H9 (cell line): ENCODE measurements around the gene BANP. TPM values are rescaled to one million over a fixed set of nuclear protein-coding genes. Genes with fewer than 3 reads are reported as not detected.
"Not testable (repeated sequence)": the region's sequence is repeated elsewhere in the genome, so short reads cannot be mapped to it uniquely, and the experiment has no call there.

Experiments
- DNase-seq: peaks from one replicate; pipeline ENCODE4 v3.0.0-alpha.2; 2017
- H2AFZ ChIP-seq: one replicate; pipeline ENCODE4 v1.6.1; 2013; ENCODE audit warnings: mild to moderate bottlenecking, low read length, control low read depth, moderate library complexity
- H2AK5ac ChIP-seq: 2 replicates; pipeline ENCODE4 v1.6.1; 2013; ENCODE audit warnings: low read length, control low read depth, mixed read lengths; ENCODE audit not compliant: insufficient read length
- H2BK120ac ChIP-seq: one replicate; pipeline ENCODE4 v1.6.1; 2013; ENCODE audit warnings: low read depth, mild to moderate bottlenecking, low read length, control low read depth, inconsistent platforms; ENCODE audit not compliant: poor library complexity, severe bottlenecking
- H2BK12ac ChIP-seq: 2 replicates; pipeline ENCODE4 v1.6.1; 2013; ENCODE audit warnings: low read length, control low read depth, mixed read lengths, low read depth; ENCODE audit not compliant: insufficient read length
- H2BK15ac ChIP-seq: 2 replicates; pipeline ENCODE4 v1.6.1; 2013; ENCODE audit warnings: low read depth, low read length, control low read depth
- H2BK20ac ChIP-seq: one replicate; pipeline ENCODE4 v1.6.1; 2013; ENCODE audit warnings: low read depth, mild to moderate bottlenecking, low read length, control low read depth, inconsistent platforms; ENCODE audit not compliant: poor library complexity, severe bottlenecking
- H2BK5ac ChIP-seq: 2 replicates; pipeline ENCODE4 v1.6.1; 2013; ENCODE audit warnings: low read length, control low read depth, mixed read lengths; ENCODE audit not compliant: insufficient read length
- H3K14ac ChIP-seq: 2 replicates; pipeline ENCODE4 v1.6.1; 2013; ENCODE audit warnings: low read length, control low read depth; ENCODE audit not compliant: insufficient read depth
- H3K18ac ChIP-seq: 2 replicates; pipeline ENCODE4 v1.6.1; 2013; ENCODE audit warnings: low read depth, mild to moderate bottlenecking, mixed read lengths, low read length, control low read depth; ENCODE audit not compliant: insufficient read length
- H3K23ac ChIP-seq: 2 replicates; pipeline ENCODE4 v1.6.1; 2013; ENCODE audit warnings: low read length, control low read depth, mixed read lengths, low read depth; ENCODE audit not compliant: insufficient read length
- H3K23me2 ChIP-seq: 2 replicates; pipeline ENCODE4 v1.6.1; 2013; ENCODE audit warnings: low read depth, mild to moderate bottlenecking, mixed read lengths, low read length, control low read depth; ENCODE audit not compliant: insufficient read length, poor library complexity, severe bottlenecking
- H3K27ac ChIP-seq: 2 replicates; pipeline ENCODE4 v1.5.1; 2013; ENCODE audit warnings: low read length, control low read depth, mixed read lengths, low read depth; ENCODE audit not compliant: insufficient read length
- H3K27me3 ChIP-seq: 2 replicates; pipeline ENCODE4 v1.6.1; 2013; ENCODE audit warnings: low read length, control low read depth, inconsistent platforms; ENCODE audit not compliant: insufficient read depth
- H3K4ac ChIP-seq: 2 replicates; pipeline ENCODE4 v1.6.1; 2013; ENCODE audit warnings: low read depth, mild to moderate bottlenecking, control low read depth, inconsistent platforms, low read length, moderate library complexity
- H3K4me1 ChIP-seq: 2 replicates; pipeline ENCODE4 v1.6.1; 2013; ENCODE audit warnings: low read length, control low read depth, inconsistent platforms; ENCODE audit not compliant: insufficient read depth
- H3K4me2 ChIP-seq: 2 replicates; pipeline ENCODE4 v1.6.1; 2013; ENCODE audit warnings: low read length, control low read depth, mixed read lengths; ENCODE audit not compliant: insufficient read length, insufficient read depth
- H3K56ac ChIP-seq: 2 replicates; pipeline ENCODE4 v1.6.1; 2013; ENCODE audit warnings: low read depth, mild to moderate bottlenecking, mixed read lengths, low read length, control low read depth; ENCODE audit not compliant: insufficient read length
- H3K79me1 ChIP-seq: 2 replicates; pipeline ENCODE4 v1.6.1; 2013; ENCODE audit warnings: low read depth, mild to moderate bottlenecking, moderate library complexity, low read length, control low read depth, inconsistent platforms; ENCODE audit not compliant: insufficient read depth, poor library complexity, severe bottlenecking
- H3K79me2 ChIP-seq: 2 replicates; pipeline ENCODE4 v1.6.1; 2013; ENCODE audit warnings: low read length, control low read depth, inconsistent platforms; ENCODE audit not compliant: insufficient read depth
- H3K9ac ChIP-seq: 2 replicates; pipeline ENCODE4 v1.6.1; 2013; ENCODE audit warnings: low read length, control low read depth, mixed read lengths; ENCODE audit not compliant: insufficient read length; ENCODE audit errors: extremely low read depth
- H3K9me3 ChIP-seq: one replicate; pipeline ENCODE4 v1.6.1; 2013; ENCODE audit warnings: low read depth, low read length, inconsistent platforms; ENCODE audit not compliant: control insufficient read depth
- H3T11ph ChIP-seq: one replicate; pipeline ENCODE4 v1.6.1; 2013; ENCODE audit warnings: mild to moderate bottlenecking, low read length, control low read depth, inconsistent platforms
- H4K20me1 ChIP-seq: one replicate; pipeline ENCODE4 v1.6.1; 2013; ENCODE audit not compliant: control insufficient read depth, insufficient read length, insufficient read depth
- H4K5ac ChIP-seq: 2 replicates; pipeline ENCODE4 v1.6.1; 2013; ENCODE audit warnings: low read depth, mild to moderate bottlenecking, mixed read lengths, low read length, control low read depth; ENCODE audit not compliant: insufficient read length
- H4K8ac ChIP-seq: replicated peaks from 2 replicates; pipeline ENCODE4 v1.6.1; 2013; ENCODE audit warnings: low read length, control low read depth, mixed read lengths, low read depth; ENCODE audit not compliant: insufficient read length
- H4K91ac ChIP-seq: 2 replicates; pipeline ENCODE4 v1.6.1; 2013; ENCODE audit warnings: low read depth, mild to moderate bottlenecking, moderate library complexity, mixed read lengths, low read length, control low read depth; ENCODE audit not compliant: insufficient read length
- H3K27ac Mint-ChIP-seq, 3 experiments: 2 replicates in 2 of 3; 3 replicates in 1 of 3; pipeline ENCODE4 v1.8.0; 2020 to 2021; ENCODE audit warnings: mixed read lengths in 3 of 3, mild to moderate bottlenecking in 1 of 3, moderate library complexity in 1 of 3
- H3K27me3 Mint-ChIP-seq: 2 replicates; pipeline ENCODE4 v1.8.0; 2021; ENCODE audit warnings: low read depth, mild to moderate bottlenecking, moderate library complexity, mixed read lengths
- H3K36me3 Mint-ChIP-seq, 3 experiments: 2 replicates in 2 of 3; 3 replicates in 1 of 3; pipeline ENCODE4 v1.8.0; 2020 to 2021; ENCODE audit warnings: low read depth in 3 of 3, mixed read lengths in 3 of 3; ENCODE audit not compliant: insufficient read depth in 1 of 3
- H3K4me1 Mint-ChIP-seq, 2 experiments: 2 replicates each; pipeline ENCODE4 v1.8.0; 2020; ENCODE audit warnings: mixed read lengths in 2 of 2
- H3K4me3 Mint-ChIP-seq, 2 experiments: 2 replicates in 1 of 2; 3 replicates in 1 of 2; pipeline ENCODE4 v1.8.0; 2020 to 2021; ENCODE audit warnings: mild to moderate bottlenecking in 2 of 2, mixed read lengths in 2 of 2, moderate library complexity in 1 of 2
- H3K9me3 Mint-ChIP-seq, 2 experiments: 2 replicates in 1 of 2; 3 replicates in 1 of 2; pipeline ENCODE4 v1.8.0; 2020; ENCODE audit warnings: mild to moderate bottlenecking in 2 of 2, mixed read lengths in 2 of 2, moderate library complexity in 1 of 2
- WGBS: extraction: QIAGEN DNeasy Blood & Tissue Kit; methylation state at CpG from one replicate; pipeline ENCODE4 v1.1.7; 2013; ENCODE audit warnings: missing lambda C conversion rate, low lambda C conversion rate, mixed read lengths; ENCODE audit not compliant: insufficient read length; ENCODE audit errors: extremely low coverage; 5-methylcytosine and 5-hydroxymethylcytosine counted together
- total RNA-seq: library from RNA; stranded (reverse); gene quantifications from 2 replicates; pipeline ENCODE4 v1.2.1, GENCODE V29; 2021

BANP gene
- total RNA-seq, 1 experiment from 2014 or later, result 24.9 TPM

DNA sequence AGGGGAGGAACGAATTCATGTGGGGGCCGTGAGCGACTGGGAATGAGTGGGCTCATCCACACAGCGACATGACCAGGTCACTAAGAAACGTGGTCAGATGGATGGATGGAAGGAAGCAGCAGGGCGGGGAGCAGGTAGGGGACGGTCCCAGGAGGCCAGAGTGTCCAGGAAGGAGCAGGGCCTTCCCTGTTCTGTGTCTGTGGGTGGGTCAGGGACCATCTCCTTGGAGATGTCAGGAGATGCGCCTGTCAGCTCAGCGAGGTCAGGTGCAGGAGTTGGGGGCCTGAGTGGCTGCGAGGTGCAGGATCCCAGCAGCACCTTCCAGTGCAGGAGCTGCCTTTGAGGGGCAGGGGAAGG is 85.4 kb downstream of the BANP start:
- not testable (repeated sequence) for H3K27me3 Mint-ChIP-seq, H3K79me2 ChIP-seq, H3K56ac ChIP-seq, H3K14ac ChIP-seq, H4K20me1 ChIP-seq, H2BK5ac ChIP-seq, H4K5ac ChIP-seq, H2BK20ac ChIP-seq, H2BK12ac ChIP-seq, H2BK15ac ChIP-seq, H3K79me1 ChIP-seq, H3K9me3 ChIP-seq, H3K4me3 Mint-ChIP-seq, H2AK5ac ChIP-seq, H3K9me3 Mint-ChIP-seq, H2BK120ac ChIP-seq, H3K23ac ChIP-seq, H4K91ac ChIP-seq, DNase-seq, H2AFZ ChIP-seq, H3K27ac ChIP-seq, H3K4ac ChIP-seq, H3K4me2 ChIP-seq, H3K9ac ChIP-seq, H3T11ph ChIP-seq, H3K23me2 ChIP-seq, H4K8ac ChIP-seq, H3K27me3 ChIP-seq, H3K4me1 ChIP-seq, H3K18ac ChIP-seq
- H3K36me3 Mint-ChIP-seq, result peaks cover 23 to 48% (median 43%) of the 10 kb centered on the region in 3 experiments; a peak in 6 of 7 replicates
- H3K27ac Mint-ChIP-seq, result peak overlapping the region; percentile 19 to 68 (median 46)
- H3K4me1 Mint-ChIP-seq, result peaks cover 2 to 26% of the 10 kb centered on the region in 2 experiments; a peak in 3 of 4 replicates
- WGBS, result no CpG with 5 or more reads among the region's 10 CpGs

DNA sequence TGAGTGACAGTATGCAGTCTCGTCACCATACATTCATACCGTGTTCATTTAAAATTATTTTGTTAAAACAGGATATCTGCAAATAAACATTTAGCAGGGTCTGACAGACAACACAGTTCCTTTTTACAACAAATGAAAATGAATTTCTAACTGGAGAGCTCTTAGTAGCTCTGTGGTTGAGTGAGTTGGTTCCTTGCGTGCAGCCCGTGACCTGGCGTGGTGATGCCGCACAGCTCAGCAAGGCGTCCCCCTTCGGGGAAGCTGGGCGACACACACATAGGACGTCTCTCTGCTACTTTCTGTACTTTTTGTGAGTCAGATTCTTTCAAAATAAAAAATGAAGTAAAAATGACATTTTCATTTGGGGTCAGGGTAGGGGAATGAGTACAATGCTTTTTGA is 86.1 kb downstream of the BANP start:
- not testable (repeated sequence) for H3T11ph ChIP-seq, H3K4me2 ChIP-seq, H2AK5ac ChIP-seq, H3K27me3 ChIP-seq, H3K9me3 ChIP-seq, H3K9ac ChIP-seq, H3K4ac ChIP-seq, H3K23ac ChIP-seq, H2BK15ac ChIP-seq, H3K14ac ChIP-seq, H2BK20ac ChIP-seq, H2BK12ac ChIP-seq, H3K79me1 ChIP-seq, H3K4me1 ChIP-seq, H3K56ac ChIP-seq, H2BK120ac ChIP-seq, H2BK5ac ChIP-seq, H3K4me3 Mint-ChIP-seq, H3K18ac ChIP-seq, H4K8ac ChIP-seq, H3K9me3 Mint-ChIP-seq, H3K27ac ChIP-seq, H3K27me3 Mint-ChIP-seq, H4K5ac ChIP-seq, H3K79me2 ChIP-seq, H4K91ac ChIP-seq, H2AFZ ChIP-seq, H4K20me1 ChIP-seq, H3K23me2 ChIP-seq, DNase-seq
- Mint-ChIP-seq H3K27ac (peak overlapping the region in 2 of 3 experiments; percentile 48 to 88; a peak in 2 of 7 replicates), H3K4me1 (peaks cover 2 to 20% of the 10 kb centered on the region in 2 experiments; a peak in 3 of 4 replicates), H3K36me3 (peaks cover 24 to 47% (median 41%) of the 10 kb centered on the region in 3 experiments; a peak in 6 of 7 replicates)
- no CpG with 5 or more reads among the region's 10 CpGs for WGBS
